ENCODE data around the gene MEF2C. TPM values are rescaled to one million over a fixed set of nuclear protein-coding genes. Genes with fewer than 3 reads are reported as not detected.

The MEF2C gene
- polyA plus RNA-seq, 3 donors = 32.0 to 89.3 (median 88.3) TPM

DNA sequence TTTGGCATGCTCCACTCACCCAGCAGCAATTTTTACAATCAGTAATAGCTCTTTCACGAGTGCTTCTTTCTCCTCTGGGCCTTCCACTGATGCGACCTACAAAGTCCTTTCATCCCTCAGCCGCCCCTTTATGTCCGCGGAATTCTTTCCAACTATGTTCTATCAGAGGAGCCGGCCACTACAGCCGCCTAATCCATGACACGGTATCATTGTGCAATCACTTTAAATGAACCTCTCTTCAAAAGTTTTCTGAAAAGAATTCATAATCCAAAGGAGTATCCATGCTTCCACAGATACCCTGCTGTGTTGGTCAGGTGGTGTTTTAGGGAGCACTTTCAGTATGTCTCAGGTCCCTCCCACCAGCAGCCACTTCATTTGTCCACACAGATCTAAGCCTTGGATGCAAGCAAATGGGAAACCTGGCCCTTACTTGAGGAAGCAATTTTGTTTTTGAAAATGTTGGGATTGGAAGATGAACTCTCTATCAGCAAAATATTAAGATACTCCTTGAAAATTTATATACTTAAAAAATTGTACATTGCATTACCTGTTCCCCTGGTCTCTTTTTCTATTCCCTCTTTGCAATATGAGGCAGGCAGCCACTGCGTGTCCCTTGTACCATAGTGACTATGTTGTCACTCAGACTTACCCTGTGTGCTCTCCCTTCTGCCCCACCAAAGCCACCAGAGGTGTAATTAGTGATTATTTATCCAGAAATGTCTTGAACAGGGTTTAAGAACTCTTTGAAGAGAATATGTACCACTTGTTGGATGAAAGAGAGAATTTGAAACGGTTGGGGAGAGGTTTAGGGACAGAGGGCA, 12.9 kb upstream of the MEF2C start:
- no peaks in the 10 kb centered on the region for H3K27me3 ChIP-seq (ENCODE audit: control insufficient read depth in 2 of 2, insufficient read depth in 2 of 2, low read length in 2 of 2)
- Mint-ChIP-seq H3K4me1 (peaks cover 3% of the 10 kb centered on the region), H3K27me3 (ENCODE audit: low read depth in 3 of 3) (peaks cover 0 to 2% (median 0%) of the 10 kb centered on the region in 3 donors), H3K27ac (no peak overlapping the region), H3K9me3 (no peaks in the 10 kb centered on the region), H3K36me3 (no peaks in the 10 kb centered on the region), H3K4me3 (no peak overlapping the region)
- H3K4me2 ChIP-seq (replicated peaks; ENCODE audit: extremely low read depth, low read length, poor library complexity, severe bottlenecking) = no peak overlapping the region
- no peak overlapping the region for H3K9ac ChIP-seq (ENCODE audit: insufficient read depth, low read length, poor library complexity, severe bottlenecking)
- no peaks in the 10 kb centered on the region for H3K9me3 ChIP-seq (replicated peaks in 1 of 2; ENCODE audit: control insufficient read depth in 1 of 2, insufficient read depth in 1 of 2, low read length in 2 of 2)
- H3K79me2 ChIP-seq (ENCODE audit: insufficient read depth, low read length) = no peaks in the 10 kb centered on the region
- TF ChIP-seq, protein P1, sequence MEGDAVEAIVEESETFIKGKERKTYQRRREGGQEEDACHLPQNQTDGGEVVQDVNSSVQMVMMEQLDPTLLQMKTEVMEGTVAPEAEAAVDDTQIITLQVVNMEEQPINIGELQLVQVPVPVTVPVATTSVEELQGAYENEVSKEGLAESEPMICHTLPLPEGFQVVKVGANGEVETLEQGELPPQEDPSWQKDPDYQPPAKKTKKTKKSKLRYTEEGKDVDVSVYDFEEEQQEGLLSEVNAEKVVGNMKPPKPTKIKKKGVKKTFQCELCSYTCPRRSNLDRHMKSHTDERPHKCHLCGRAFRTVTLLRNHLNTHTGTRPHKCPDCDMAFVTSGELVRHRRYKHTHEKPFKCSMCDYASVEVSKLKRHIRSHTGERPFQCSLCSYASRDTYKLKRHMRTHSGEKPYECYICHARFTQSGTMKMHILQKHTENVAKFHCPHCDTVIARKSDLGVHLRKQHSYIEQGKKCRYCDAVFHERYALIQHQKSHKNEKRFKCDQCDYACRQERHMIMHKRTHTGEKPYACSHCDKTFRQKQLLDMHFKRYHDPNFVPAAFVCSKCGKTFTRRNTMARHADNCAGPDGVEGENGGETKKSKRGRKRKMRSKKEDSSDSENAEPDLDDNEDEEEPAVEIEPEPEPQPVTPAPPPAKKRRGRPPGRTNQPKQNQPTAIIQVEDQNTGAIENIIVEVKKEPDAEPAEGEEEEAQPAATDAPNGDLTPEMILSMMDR (IDR thresholded peaks at IDR 0.05) = no peak
- H3K4me1 ChIP-seq (ENCODE audit: control insufficient read depth in 1 of 2, insufficient read depth in 2 of 2, low read length in 2 of 2) = no peaks in the 10 kb centered on the region
- DNase-seq = no peak
- no peak overlapping the region for H3K27ac ChIP-seq (ENCODE audit: low read depth in 1 of 2, low read length in 2 of 2)
- H2AFZ ChIP-seq (ENCODE audit: insufficient read depth, low read depth, low read length, poor library complexity, severe bottlenecking) = no peak overlapping the region
- no peak overlapping the region for H3K4me3 ChIP-seq (replicated peaks in 1 of 3; ENCODE audit: low read depth in 2 of 3, low read length in 3 of 3)
- no peaks in the 10 kb centered on the region for H3K36me3 ChIP-seq (replicated peaks in 1 of 2; ENCODE audit: control insufficient read depth in 1 of 2, insufficient read depth in 2 of 2, low read length in 2 of 2)
- intact Hi-C loops (cut with micrococcal nuclease) = no loop called here
- WGBS (ENCODE audit: insufficient coverage) = 99% methylated on average over 6 of the region's 10 CpGs
- no peaks in the 10 kb centered on the region for H4K20me1 ChIP-seq (ENCODE audit: insufficient read depth, low read length)

DNA sequence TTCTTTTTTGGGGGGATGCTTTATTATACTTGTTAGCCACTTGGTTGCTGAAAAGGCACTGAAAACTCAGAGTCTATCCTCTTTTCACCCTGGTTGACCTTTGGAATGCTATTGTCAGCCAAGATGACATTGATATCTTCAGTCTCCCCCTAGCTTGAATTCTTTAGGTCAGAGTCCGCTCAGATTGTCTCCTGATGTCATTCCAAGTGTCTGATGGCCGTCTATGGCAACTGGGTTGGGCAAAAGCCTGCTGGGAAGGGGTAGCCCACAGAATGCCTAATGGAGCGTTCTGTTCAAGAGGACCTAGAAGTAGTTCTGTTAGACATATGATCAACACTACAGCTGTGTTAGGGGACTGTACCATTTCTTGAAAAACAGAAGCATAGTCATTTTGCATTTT, 9.7 kb upstream of the MEF2C start:
- H3K9me3 Mint-ChIP-seq = peaks cover 0 to 1% (median 0%) of the 10 kb centered on the region in 7 donors

More for the DNA sequence above, 9.7 kb upstream of the MEF2C start:
- H3K9ac ChIP-seq (ENCODE audit: insufficient read depth, low read length, poor library complexity, severe bottlenecking) = no peak overlapping the region
- no peak overlapping the region for H3K4me3 Mint-ChIP-seq
- no peak overlapping the region for H2AFZ ChIP-seq (ENCODE audit: insufficient read depth, low read depth, low read length, poor library complexity, severe bottlenecking)
- no peaks in the 10 kb centered on the region for H3K79me2 ChIP-seq (ENCODE audit: insufficient read depth, low read length)
- H3K27ac ChIP-seq (ENCODE audit: low read depth in 1 of 2, low read length in 2 of 2) = no peak overlapping the region
- intact Hi-C loops (cut with micrococcal nuclease) = no loop called here
- H3K36me3 Mint-ChIP-seq = no peaks in the 10 kb centered on the region
- H3K27me3 Mint-ChIP-seq (ENCODE audit: low read depth in 3 of 3) = peaks cover 0 to 3% (median 2%) of the 10 kb centered on the region in 3 donors
- no peaks in the 10 kb centered on the region for H3K9me3 ChIP-seq (replicated peaks in 1 of 2; ENCODE audit: control insufficient read depth in 1 of 2, insufficient read depth in 1 of 2, low read length in 2 of 2)
- no peaks in the 10 kb centered on the region for H3K27me3 ChIP-seq (ENCODE audit: control insufficient read depth in 2 of 2, insufficient read depth in 2 of 2, low read length in 2 of 2)
- no peak overlapping the region for H3K27ac Mint-ChIP-seq
- peaks cover 10 to 15% of the 10 kb centered on the region in 2 donors for H3K4me1 ChIP-seq (ENCODE audit: control insufficient read depth in 1 of 2, insufficient read depth in 2 of 2, low read length in 2 of 2)
- no peaks in the 10 kb centered on the region for H4K20me1 ChIP-seq (ENCODE audit: insufficient read depth, low read length)
- H3K36me3 ChIP-seq (replicated peaks in 1 of 2; ENCODE audit: control insufficient read depth in 1 of 2, insufficient read depth in 2 of 2, low read length in 2 of 2) = no peaks in the 10 kb centered on the region
- TF ChIP-seq, protein P1 (IDR thresholded peaks at IDR 0.05) = no peak
- DNase-seq = no peak
- peaks cover 22% of the 10 kb centered on the region for H3K4me1 Mint-ChIP-seq
- 96% methylated on average over 3 of the region's 3 CpGs for WGBS (ENCODE audit: insufficient coverage)
- H3K4me2 ChIP-seq (replicated peaks; ENCODE audit: extremely low read depth, low read length, poor library complexity, severe bottlenecking) = no peak overlapping the region
- H3K4me3 ChIP-seq (replicated peaks in 1 of 3; ENCODE audit: low read depth in 2 of 3, low read length in 3 of 3) = no peak overlapping the region

Data from CD14-positive monocyte (primary cell).